GM23248 (cell line): ENCODE results near the gene ATP1B3. TPM values are rescaled to one million over a fixed set of nuclear protein-coding genes. Genes with fewer than 3 reads are reported as not detected.

Experiments
- DNase-seq: peaks from one replicate; pipeline ENCODE4 v3.0.0-alpha.2; 2015
- H2AFZ ChIP-seq: fragments of 200-600 bp; sonication (generic); 2 replicates; pipeline ENCODE4 v1.6.1; 2016; ENCODE audit warnings: antibody characterized with exemption
- H3F3A ChIP-seq: fragments of 200-600 bp; sonication (generic); 2 replicates; pipeline ENCODE4 v1.6.1; 2016; ENCODE audit warnings: mild to moderate bottlenecking, antibody characterized with exemption, mixed run types; ENCODE audit not compliant: insufficient read depth
- H3K27ac ChIP-seq: fragments of 200-600 bp; sonication (generic); 2 replicates; pipeline ENCODE4 v1.5.1; 2016; ENCODE audit warnings: mild to moderate bottlenecking
- H3K27me3 ChIP-seq: fragments of 200-600 bp; sonication (generic); replicated peaks from 2 replicates; pipeline ENCODE4 v1.6.1; 2016; ENCODE audit warnings: mild to moderate bottlenecking; ENCODE audit not compliant: insufficient read depth
- H3K36me3 ChIP-seq: fragments of 200-600 bp; sonication (generic); 2 replicates; pipeline ENCODE4 v1.6.1; 2016; ENCODE audit warnings: low read depth, mild to moderate bottlenecking
- H3K4me1 ChIP-seq: fragments of 200-600 bp; sonication (generic); 2 replicates; pipeline ENCODE4 v1.6.1; 2016; ENCODE audit warnings: mild to moderate bottlenecking; ENCODE audit not compliant: insufficient read depth
- H3K4me2 ChIP-seq: fragments of 200-600 bp; sonication (generic); one replicate; pipeline ENCODE4 v1.6.1; 2016; ENCODE audit warnings: mild to moderate bottlenecking; ENCODE audit not compliant: unreplicated experiment
- H3K4me3 ChIP-seq: fragments of 200-600 bp; sonication (generic); 2 replicates; pipeline ENCODE4 v1.5.1; 2016; ENCODE audit warnings: mild to moderate bottlenecking
- H3K79me2 ChIP-seq: fragments of 200-600 bp; sonication (generic); 2 replicates; pipeline ENCODE4 v1.6.1; 2016; ENCODE audit warnings: mild to moderate bottlenecking; ENCODE audit not compliant: insufficient read depth
- H3K9ac ChIP-seq: fragments of 200-600 bp; sonication (generic); 2 replicates; pipeline ENCODE4 v1.6.1; 2016; ENCODE audit warnings: mild to moderate bottlenecking
- H3K9me2 ChIP-seq: fragments of 200-600 bp; sonication (generic); 2 replicates; pipeline ENCODE4 v1.6.1; 2016; ENCODE audit warnings: mixed run types, mild to moderate bottlenecking, moderate library complexity; ENCODE audit not compliant: insufficient read depth
- H3K9me3 ChIP-seq: fragments of 200-600 bp; sonication (generic); one replicate; pipeline ENCODE4 v1.6.1; 2017; ENCODE audit warnings: low read depth
- H4K20me1 ChIP-seq: fragments of 200-600 bp; sonication (generic); 2 replicates; pipeline ENCODE4 v1.6.0; 2016; ENCODE audit not compliant: insufficient read depth
- EZH2 ChIP-seq: fragments of 200-600 bp; sonication (generic); IDR thresholded peaks from 2 replicates; pipeline ENCODE4 v1.6.1; 2018; ENCODE audit warnings: antibody characterized with exemption, mild to moderate bottlenecking; ENCODE audit not compliant: insufficient read depth, poor library complexity, severe bottlenecking
- EZH2phosphoT487 ChIP-seq: fragments of 200-600 bp; sonication (generic); IDR thresholded peaks from 2 replicates; pipeline ENCODE4 v1.6.1; 2018; ENCODE audit warnings: antibody characterized with exemption, moderate library complexity, mild to moderate bottlenecking, low read depth; ENCODE audit not compliant: insufficient read depth
- WGBS, 2 experiments: methylation state at CpG; one replicate each; pipeline ENCODE4 v1.1.6; 2015 to 2017; ENCODE audit warnings: low lambda C conversion rate in 2 of 2, low coverage in 1 of 2; ENCODE audit errors: missing lambda C conversion rate in 2 of 2; 5-methylcytosine and 5-hydroxymethylcytosine counted together
- in situ Hi-C: fragments of 300-500 bp; cut with MboI; formaldehyde crosslinking; loops from 2 replicates; pipeline ENCODE4 v1.15.0; 2020
- polyA plus RNA-seq: library from polyadenylated mRNA; unstranded; fragments of >200 nt; fragmentation: Nextera tagmentation; extraction: Ambion mirVana; gene quantifications from 2 replicates; pipeline ENCODE4 v1.2.1, GENCODE V29; 2016
- total RNA-seq: library from RNA; depleted of rRNA; stranded (reverse); fragments of >200 nt; shearing (Covaris generic); gene quantifications from 2 replicates; pipeline ENCODE4 v1.2.3, GENCODE V29; 2014

The ATP1B3 gene
- total and polyA plus RNA-seq, 2 experiments from 2014 or later, result 73.6 to 245 TPM

GRCh38 chr3:141854599-141854998 is 21.8 kb upstream of the ATP1B3 start:
- H3K4me3 ChIP-seq, result no peak overlapping the region
- no peaks in the 10 kb centered on the region for H3K9me2 ChIP-seq
- no peaks in the 10 kb centered on the region for H3K9me3 ChIP-seq
- 86 to 93% methylated on average over 1 of the region's 1 CpG for WGBS, 2 experiments
- in situ Hi-C loops, result no loop called here
- H3K27me3 ChIP-seq, result no peaks in the 10 kb centered on the region
- no peaks in the 10 kb centered on the region for H3K79me2 ChIP-seq
- no peaks in the 10 kb centered on the region for H3F3A ChIP-seq
- DNase-seq, result no peak
- no peaks in the 10 kb centered on the region for H4K20me1 ChIP-seq
- no peak for TF ChIP-seq EZH2
- no peak for TF ChIP-seq EZH2phosphoT487
- no peaks in the 10 kb centered on the region; the same call in 1 of the 2 replicates for H3K4me1 ChIP-seq
- H3K36me3 ChIP-seq, result no peaks in the 10 kb centered on the region
- H3K27ac ChIP-seq, result no peak overlapping the region
- no peak overlapping the region for H2AFZ ChIP-seq
- H3K4me2 ChIP-seq, result no peak overlapping the region
- no peak overlapping the region for H3K9ac ChIP-seq

- Histone ChIP-seq H3K36me3 (no peaks in the 10 kb centered on the region), H2AFZ (no peak overlapping the region), H3K4me2 (no peak overlapping the region), H3K4me3 (no peak overlapping the region), H3K9me3 (no peaks in the 10 kb centered on the region), H4K20me1 (no peaks in the 10 kb centered on the region), H3K79me2 (no peaks in the 10 kb centered on the region), H3F3A (peaks cover 3% of the 10 kb centered on the region; the same call in 1 of the 2 replicates), H3K27ac (no peak overlapping the region), H3K27me3 (no peaks in the 10 kb centered on the region), H3K9me2 (no peaks in the 10 kb centered on the region), H3K4me1 (no peaks in the 10 kb centered on the region; the same call in 1 of the 2 replicates), H3K9ac (no peak overlapping the region)
- TF ChIP-seq EZH2phosphoT487, result no peak
- no peak for TF ChIP-seq EZH2
- 53 to 63% methylated on average over 2 of the region's 2 CpGs for WGBS, 2 experiments
- in situ Hi-C loops, result no loop called here
- DNase-seq, result peak; percentile 22
Observed at GRCh38 chr3:141858312-141858711, 18.1 kb upstream of the ATP1B3 start.

DNA sequence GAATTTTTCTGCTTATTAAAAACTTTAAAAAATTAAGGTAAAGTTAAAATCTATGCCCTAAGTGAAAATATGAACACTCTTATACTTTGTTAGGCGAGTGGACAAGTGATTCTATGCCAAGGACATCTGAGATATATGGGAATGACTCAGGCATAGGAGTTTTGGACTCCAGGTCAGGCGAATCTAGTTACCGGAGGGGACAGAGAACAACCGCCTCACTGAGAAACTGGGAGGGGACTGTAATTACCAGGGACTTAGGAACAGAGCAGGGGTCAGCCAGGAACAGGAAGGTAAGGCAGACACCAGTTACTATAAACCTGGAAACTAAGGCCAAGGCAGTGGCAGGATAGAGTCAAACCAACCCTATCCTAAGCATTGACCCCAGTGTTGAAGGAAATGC is 16.8 kb upstream of the ATP1B3 start:
- Histone ChIP-seq H3K27me3 (no peaks in the 10 kb centered on the region), H3K4me2 (no peak overlapping the region), H3K36me3 (no peaks in the 10 kb centered on the region), H4K20me1 (no peaks in the 10 kb centered on the region), H3K9me2 (no peaks in the 10 kb centered on the region), H3K27ac (no peak overlapping the region), H3K9me3 (no peaks in the 10 kb centered on the region), H3K4me3 (no peak overlapping the region), H3K9ac (no peak overlapping the region), H3K79me2 (no peaks in the 10 kb centered on the region), H3K4me1 (no peaks in the 10 kb centered on the region), H3F3A (peaks cover 3% of the 10 kb centered on the region; the same call in 1 of the 2 replicates), H2AFZ (no peak overlapping the region)
- TF ChIP-seq EZH2 (no peak), EZH2phosphoT487 (no peak)
- DNase-seq, result no peak
- in situ Hi-C loops, result no loop called here
- WGBS, 2 experiments, result 80 to 85% methylated on average over 4 of the region's 4 CpGs

DNA sequence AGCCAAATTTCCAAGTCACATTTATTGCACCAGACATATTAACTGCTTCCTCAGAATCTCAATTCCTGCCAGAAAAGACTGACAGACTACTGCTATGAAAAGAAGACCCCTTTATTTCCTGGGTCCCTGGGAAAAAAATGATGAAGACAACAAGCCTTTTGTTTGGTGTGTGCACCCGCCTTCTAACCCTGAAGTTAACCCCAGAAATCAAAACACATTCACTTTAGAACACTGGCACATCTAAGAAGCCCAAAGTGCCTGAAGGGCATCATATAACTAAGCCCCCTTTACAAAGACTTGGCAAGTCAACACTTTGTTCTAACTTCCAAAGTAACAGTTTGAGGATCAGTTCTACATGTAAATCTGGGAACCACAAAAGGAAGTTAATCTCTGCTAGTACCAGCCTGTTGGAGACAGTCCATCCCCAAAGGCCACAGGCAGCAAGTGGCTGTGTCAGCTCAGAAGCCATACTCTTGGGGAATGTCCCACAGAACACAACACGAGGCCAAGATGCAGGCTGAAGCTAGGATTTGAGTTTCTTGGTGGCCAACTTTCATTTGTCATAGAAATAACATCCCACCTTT is 16.3 kb upstream of the ATP1B3 start:
- no peak for TF ChIP-seq EZH2
- TF ChIP-seq EZH2phosphoT487, result no peak
- H3K9ac ChIP-seq, result no peak overlapping the region
- H3K9me3 ChIP-seq, result no peaks in the 10 kb centered on the region
- no peaks in the 10 kb centered on the region for H3K79me2 ChIP-seq
- no peaks in the 10 kb centered on the region for H3K4me1 ChIP-seq
- H3K27ac ChIP-seq, result no peak overlapping the region
- H3F3A ChIP-seq, result peaks cover 3% of the 10 kb centered on the region; the same call in 1 of the 2 replicates
- 66 to 70% methylated on average over 2 of the region's 2 CpGs for WGBS, 2 experiments
- no peak for DNase-seq
- no peaks in the 10 kb centered on the region for H4K20me1 ChIP-seq
- H3K4me3 ChIP-seq, result no peak overlapping the region
- no peaks in the 10 kb centered on the region for H3K9me2 ChIP-seq
- H3K4me2 ChIP-seq, result no peak overlapping the region
- H2AFZ ChIP-seq, result peak overlapping the region; percentile 64; the same call in 1 of the 2 replicates
- in situ Hi-C loops, result no loop called here
- no peaks in the 10 kb centered on the region for H3K27me3 ChIP-seq
- no peaks in the 10 kb centered on the region for H3K36me3 ChIP-seq
